HG02623 (cell line): ENCODE data around the gene MAU2.

Experiments
- ATAC-seq: cut with Tn5 transposase; IDR thresholded peaks from one replicate; pipeline ENCODE4 v1.9.1; 2021; ENCODE audit warnings: moderate library complexity; ENCODE audit not compliant: unreplicated experiment

Gene MAU2

DNA sequence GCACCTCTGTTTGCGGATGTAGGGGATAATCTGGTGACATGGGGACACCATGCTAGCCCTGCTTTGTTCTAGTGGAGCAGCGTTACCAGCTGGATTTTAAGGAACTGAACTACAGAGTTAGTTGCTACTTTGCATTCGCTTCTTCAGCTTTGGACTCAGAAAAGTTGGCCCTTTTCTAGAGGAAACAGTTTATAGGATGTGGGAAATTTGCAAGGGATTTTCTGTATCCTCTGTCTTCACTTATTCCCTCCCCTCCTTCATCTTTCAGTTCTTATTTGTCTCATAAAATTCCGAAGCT lies 87.0 kb downstream of the MAU2 start:
- no peak for ATAC-seq
